HG03135 (cell line): Measurements from ENCODE around the gene ELL2.
"Not testable (repeated sequence)": the region's sequence is repeated elsewhere in the genome, so short reads cannot be mapped to it uniquely, and the experiment has no call there.

ENCODE experiments used
- ATAC-seq: cut with Tn5 transposase; IDR thresholded peaks from one replicate; pipeline ENCODE4 v1.9.1; 2021; ENCODE audit warnings: mild to moderate bottlenecking, moderate library complexity; ENCODE audit not compliant: unreplicated experiment

The ELL2 gene

GRCh38 chr5:95931079-95931833, 30.4 kb downstream of the ELL2 start:
- ATAC-seq, result no peak

- no peak for ATAC-seq
Measured at GRCh38 chr5:95930141-95930930, 31.3 kb downstream of the ELL2 start.

- no peak for ATAC-seq
Measured at GRCh38 chr5:95928724-95929253, 32.9 kb downstream of the ELL2 start.

GRCh38 chr5:95927927-95928723, 33.5 kb downstream of the ELL2 start:
- peak; percentile 47 for ATAC-seq

GRCh38 chr5:95927300-95927699, 34.4 kb downstream of the ELL2 start:
- ATAC-seq, result not testable (repeated sequence)

GRCh38 chr5:95925939-95926338, 35.7 kb downstream of the ELL2 start:
- peak; percentile 56 for ATAC-seq

GRCh38 chr5:95925378-95925744, 36.3 kb downstream of the ELL2 start:
- no peak for ATAC-seq

GRCh38 chr5:95924720-95925377, 36.8 kb downstream of the ELL2 start:
- no peak for ATAC-seq

- peak; percentile 46 for ATAC-seq
Measured at GRCh38 chr5:95923918-95924544, 37.6 kb downstream of the ELL2 start.

- no peak for ATAC-seq
Measured at GRCh38 chr5:95922798-95923197, 38.9 kb downstream of the ELL2 start.

GRCh38 chr5:95921501-95921900, 40.1 kb downstream of the ELL2 start:
- ATAC-seq, result no peak

GRCh38 chr5:95920822-95921221, 40.8 kb downstream of the ELL2 start:
- no peak for ATAC-seq

- no peak for ATAC-seq
Measured at GRCh38 chr5:95919658-95920057, 42.0 kb downstream of the ELL2 start.

GRCh38 chr5:95918421-95919006, 43.1 kb downstream of the ELL2 start:
- ATAC-seq, result no peak

GRCh38 chr5:95917207-95917606, 44.4 kb downstream of the ELL2 start:
- ATAC-seq, result no peak

- ATAC-seq, result no peak
Measured at GRCh38 chr5:95916687-95917085, 45.0 kb downstream of the ELL2 start.

GRCh38 chr5:95915999-95916686, 45.5 kb downstream of the ELL2 start:
- ATAC-seq, result peak; percentile 69

- no peak for ATAC-seq
Measured at GRCh38 chr5:95913663-95914062, 48.0 kb downstream of the ELL2 start.

- ATAC-seq, result no peak
Measured at GRCh38 chr5:95912029-95912428, 49.6 kb downstream of the ELL2 start.
